WTC11 (cell line): ENCODE measurements around the gene SAMD5. TPM values are rescaled to one million over a fixed set of nuclear protein-coding genes. Genes with fewer than 3 reads are reported as not detected.

Source experiments
- ATAC-seq: fragments of 200-7000 bp; cut with Tn5 transposase; 2 replicates; pipeline ENCODE4 v1.10.0; 2021; ENCODE audit warnings: mild to moderate bottlenecking, moderate library complexity
- CTCF ChIA-PET: fragments of 300-600 bp; sonication (Branson Sonifier 250); formaldehyde crosslinking; loops from one replicate; lab custom pipeline; 2021; ENCODE audit warnings: antibody characterized with exemption; lab: Charles Lee
- POLR2A ChIA-PET: fragments of 350-600 bp; sonication (Branson Sonifier 250); formaldehyde crosslinking; loops from one replicate; lab custom pipeline; 2021; ENCODE audit warnings: antibody characterized with exemption; lab: Charles Lee
- DNase-seq: peaks from one replicate; pipeline ENCODE4 v3.0.0; 2021; ENCODE audit warnings: low spot score
- H3K27ac Mint-ChIP-seq: 2 replicates; pipeline ENCODE4 v1.8.0; 2021; ENCODE audit warnings: mixed read lengths
- H3K27me3 Mint-ChIP-seq: 2 replicates; pipeline ENCODE4 v1.8.0; 2021; ENCODE audit warnings: low read depth, mild to moderate bottlenecking, moderate library complexity, mixed read lengths
- H3K36me3 Mint-ChIP-seq: 2 replicates; pipeline ENCODE4 v1.8.0; 2021; ENCODE audit warnings: mixed read lengths
- H3K4me1 Mint-ChIP-seq: 2 replicates; pipeline ENCODE4 v1.8.0; 2022; ENCODE audit warnings: mixed read lengths
- H3K4me3 Mint-ChIP-seq: 2 replicates; pipeline ENCODE4 v1.8.0; 2021; ENCODE audit warnings: mild to moderate bottlenecking, moderate library complexity, mixed read lengths
- H3K9me3 Mint-ChIP-seq: 2 replicates; pipeline ENCODE4 v1.8.0; 2021; ENCODE audit warnings: mixed read lengths
- FOXJ3 ChIP-seq: sonication (generic); formaldehyde crosslinking; IDR thresholded peaks from 2 replicates; pipeline ENCODE4 v1.9.0; 2021; ENCODE audit warnings: missing genetic modification reagents, mild to moderate bottlenecking, borderline replicate concordance
- FOXP1 ChIP-seq: sonication (generic); formaldehyde crosslinking; IDR thresholded peaks from 2 replicates; pipeline ENCODE4 v1.8.0; 2022; ENCODE audit warnings: missing genetic modification reagents, mild to moderate bottlenecking, moderate library complexity, borderline replicate concordance
- KAT7 ChIP-seq: sonication (generic); formaldehyde crosslinking; IDR thresholded peaks from 2 replicates; pipeline ENCODE4 v1.8.1; 2023; ENCODE audit warnings: missing genetic modification reagents, mild to moderate bottlenecking, borderline replicate concordance
- TCF7 ChIP-seq: sonication (generic); formaldehyde crosslinking; IDR thresholded peaks from 2 replicates; pipeline ENCODE4 v1.8.0; 2022; ENCODE audit warnings: mild to moderate bottlenecking, low read depth, missing genetic modification reagents, moderate library complexity
- ZNF121 ChIP-seq: sonication (generic); formaldehyde crosslinking; IDR thresholded peaks from 2 replicates; pipeline ENCODE4 v1.8.0; 2023; ENCODE audit warnings: missing genetic modification reagents
- ZNF263 ChIP-seq: sonication (generic); formaldehyde crosslinking; IDR thresholded peaks from 2 replicates; pipeline ENCODE4 v1.8.1; 2022; ENCODE audit warnings: low read depth, mild to moderate bottlenecking, moderate library complexity, missing genetic modification reagents
- ZNF396 ChIP-seq: fragments of 250-450 bp; sonication (Bioruptor Pico); IDR thresholded peaks from 2 replicates; pipeline ENCODE4 v1.8.0; 2021; ENCODE audit warnings: mild to moderate bottlenecking, moderate library complexity, borderline replicate concordance
- total RNA-seq: library from RNA; stranded (reverse); gene quantifications from 3 replicates; pipeline ENCODE4 v1.2.3, GENCODE V29; 2021
- TF ChIP-seq, protein P1 (sequence below): sonication (generic); formaldehyde crosslinking; conservative IDR thresholded peaks from 2 replicates; pipeline ENCODE4 v1.8.1; 2022; ENCODE audit warnings: mild to moderate bottlenecking, missing genetic modification reagents
- TF ChIP-seq, protein P2 (sequence below): fragments of 250-450 bp; sonication (Bioruptor Pico); IDR thresholded peaks from 2 replicates; pipeline ENCODE4 v1.9.0; 2021; ENCODE audit warnings: mild to moderate bottlenecking
- TF ChIP-seq, protein P3 (sequence below): sonication (generic); formaldehyde crosslinking; IDR thresholded peaks from 2 replicates; pipeline ENCODE4 v1.8.1; 2023; ENCODE audit warnings: mild to moderate bottlenecking, missing genetic modification reagents
- TF ChIP-seq, protein P4 (sequence below): sonication (generic); formaldehyde crosslinking; IDR thresholded peaks from 2 replicates; pipeline ENCODE4 v1.8.0; 2022; ENCODE audit warnings: mild to moderate bottlenecking, missing genetic modification reagents
- TF ChIP-seq, protein P5 (sequence below): fragments of 200-600 bp; IDR thresholded peaks from 2 replicates; pipeline ENCODE4 v1.8.0; 2022; ENCODE audit warnings: antibody characterized with exemption

Gene SAMD5
- total RNA-seq, 1 experiment from 2014 or later: 0.39 TPM

DNA sequence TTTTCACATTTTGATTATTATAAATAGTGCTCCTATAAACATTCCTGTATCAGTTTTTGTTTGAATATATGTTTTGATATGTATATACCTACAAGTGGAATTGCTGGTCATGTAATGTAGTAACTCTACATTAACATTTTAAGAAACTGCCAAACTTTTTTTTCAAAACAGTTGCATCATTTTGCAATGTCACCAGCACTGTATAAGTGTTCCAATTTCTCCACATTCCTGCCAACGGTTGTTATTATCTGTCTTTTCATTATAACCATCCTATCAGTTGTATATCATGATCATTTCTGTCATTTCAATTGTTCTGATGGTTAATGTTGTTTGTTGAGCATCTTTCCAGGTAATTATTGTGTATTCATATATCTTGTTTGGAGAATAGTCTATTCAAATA lies 44.8 kb upstream of the SAMD5 start:
- Mint-ChIP-seq H3K36me3 (peaks cover 2% of the 10 kb centered on the region; the same call in 1 of the 2 replicates), H3K4me1 (peaks cover 16% of the 10 kb centered on the region), H3K27ac (no peak overlapping the region), H3K4me3 (no peak overlapping the region), H3K9me3 (peaks cover 10% of the 10 kb centered on the region), H3K27me3 (no peaks in the 10 kb centered on the region)
- POLR2A ChIA-PET: no interaction called here
- no peak for ATAC-seq
- no peak for DNase-seq
- CTCF ChIA-PET: no interaction called here
- TF ChIP-seq, protein P1, sequence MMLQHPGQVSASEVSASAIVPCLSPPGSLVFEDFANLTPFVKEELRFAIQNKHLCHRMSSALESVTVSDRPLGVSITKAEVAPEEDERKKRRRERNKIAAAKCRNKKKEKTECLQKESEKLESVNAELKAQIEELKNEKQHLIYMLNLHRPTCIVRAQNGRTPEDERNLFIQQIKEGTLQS (CRISPR knock-in tag): no peak
- TF ChIP-seq ZNF396 (CRISPR knock-in tag) (no peak), TCF7 (CRISPR knock-in tag) (no peak)

DNA sequence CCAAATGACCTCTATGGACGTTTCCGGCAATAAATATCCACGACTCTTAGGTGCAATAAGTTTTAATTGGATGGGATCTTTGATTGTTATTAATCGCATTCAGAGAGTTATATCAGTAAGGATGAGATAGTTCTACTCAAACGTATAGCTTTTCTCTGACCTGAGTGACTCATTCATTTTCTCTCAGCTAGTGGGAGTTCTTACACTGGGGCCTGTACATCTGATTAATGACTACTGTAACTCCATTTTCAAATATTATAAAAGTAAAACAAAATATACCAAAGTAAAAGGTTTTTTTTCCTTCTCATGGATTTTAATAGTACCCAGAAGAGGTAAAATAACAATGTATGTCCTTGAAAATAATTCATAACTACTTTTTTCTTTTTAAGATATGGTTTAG lies 41.1 kb upstream of the SAMD5 start:
- TF ChIP-seq ZNF263 (CRISPR knock-in tag): no peak
- TF ChIP-seq, all 79 proteins: peak for 0
- no peak overlapping the region for H3K4me3 Mint-ChIP-seq
- H3K9me3 Mint-ChIP-seq: peaks cover under 1% of the 10 kb centered on the region; the same call in 1 of the 2 replicates
- no peaks in the 10 kb centered on the region for H3K36me3 Mint-ChIP-seq
- ChIA-PET POLR2A (no interaction called here), CTCF (no interaction called here)
- no peaks in the 10 kb centered on the region for H3K27me3 Mint-ChIP-seq
- no peak overlapping the region for H3K27ac Mint-ChIP-seq
- no peak for ATAC-seq
- H3K4me1 Mint-ChIP-seq: peaks cover 5% of the 10 kb centered on the region
- no peak for DNase-seq

DNA sequence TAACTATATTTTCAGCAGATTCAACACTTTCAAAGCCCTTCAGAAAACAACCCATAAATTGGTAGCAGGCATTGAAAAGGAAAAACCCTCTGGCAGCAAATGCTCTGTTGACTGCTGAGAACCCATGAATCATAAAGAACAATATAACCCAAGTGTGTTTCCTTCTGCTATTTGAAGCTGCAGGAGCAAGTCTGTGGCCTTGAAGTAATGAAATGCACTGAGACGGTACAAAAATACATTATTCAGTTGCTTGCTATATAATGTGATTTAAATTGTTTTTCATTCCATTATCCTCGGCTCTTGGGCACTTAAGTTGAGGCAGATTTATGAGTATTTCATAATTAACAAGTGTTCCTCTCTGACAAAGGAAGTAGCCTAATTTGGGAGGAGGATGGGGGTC lies 40.6 kb upstream of the SAMD5 start:
- CTCF ChIA-PET: no interaction called here
- no peak overlapping the region for H3K27ac Mint-ChIP-seq
- no peak overlapping the region for H3K4me3 Mint-ChIP-seq
- peaks cover 5% of the 10 kb centered on the region for H3K9me3 Mint-ChIP-seq
- POLR2A ChIA-PET: no interaction called here
- no peaks in the 10 kb centered on the region for H3K27me3 Mint-ChIP-seq
- ATAC-seq: no peak
- no peak for DNase-seq
- H3K36me3 Mint-ChIP-seq: no peaks in the 10 kb centered on the region
- H3K4me1 Mint-ChIP-seq: peaks cover 5% of the 10 kb centered on the region
- TF ChIP-seq, protein P2, sequence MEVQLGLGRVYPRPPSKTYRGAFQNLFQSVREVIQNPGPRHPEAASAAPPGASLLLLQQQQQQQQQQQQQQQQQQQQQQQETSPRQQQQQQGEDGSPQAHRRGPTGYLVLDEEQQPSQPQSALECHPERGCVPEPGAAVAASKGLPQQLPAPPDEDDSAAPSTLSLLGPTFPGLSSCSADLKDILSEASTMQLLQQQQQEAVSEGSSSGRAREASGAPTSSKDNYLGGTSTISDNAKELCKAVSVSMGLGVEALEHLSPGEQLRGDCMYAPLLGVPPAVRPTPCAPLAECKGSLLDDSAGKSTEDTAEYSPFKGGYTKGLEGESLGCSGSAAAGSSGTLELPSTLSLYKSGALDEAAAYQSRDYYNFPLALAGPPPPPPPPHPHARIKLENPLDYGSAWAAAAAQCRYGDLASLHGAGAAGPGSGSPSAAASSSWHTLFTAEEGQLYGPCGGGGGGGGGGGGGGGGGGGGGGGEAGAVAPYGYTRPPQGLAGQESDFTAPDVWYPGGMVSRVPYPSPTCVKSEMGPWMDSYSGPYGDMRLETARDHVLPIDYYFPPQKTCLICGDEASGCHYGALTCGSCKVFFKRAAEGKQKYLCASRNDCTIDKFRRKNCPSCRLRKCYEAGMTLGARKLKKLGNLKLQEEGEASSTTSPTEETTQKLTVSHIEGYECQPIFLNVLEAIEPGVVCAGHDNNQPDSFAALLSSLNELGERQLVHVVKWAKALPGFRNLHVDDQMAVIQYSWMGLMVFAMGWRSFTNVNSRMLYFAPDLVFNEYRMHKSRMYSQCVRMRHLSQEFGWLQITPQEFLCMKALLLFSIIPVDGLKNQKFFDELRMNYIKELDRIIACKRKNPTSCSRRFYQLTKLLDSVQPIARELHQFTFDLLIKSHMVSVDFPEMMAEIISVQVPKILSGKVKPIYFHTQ (CRISPR knock-in tag): no peak
- no peak for TF ChIP-seq ZNF121 (CRISPR knock-in tag)
- TF ChIP-seq, protein P3, sequence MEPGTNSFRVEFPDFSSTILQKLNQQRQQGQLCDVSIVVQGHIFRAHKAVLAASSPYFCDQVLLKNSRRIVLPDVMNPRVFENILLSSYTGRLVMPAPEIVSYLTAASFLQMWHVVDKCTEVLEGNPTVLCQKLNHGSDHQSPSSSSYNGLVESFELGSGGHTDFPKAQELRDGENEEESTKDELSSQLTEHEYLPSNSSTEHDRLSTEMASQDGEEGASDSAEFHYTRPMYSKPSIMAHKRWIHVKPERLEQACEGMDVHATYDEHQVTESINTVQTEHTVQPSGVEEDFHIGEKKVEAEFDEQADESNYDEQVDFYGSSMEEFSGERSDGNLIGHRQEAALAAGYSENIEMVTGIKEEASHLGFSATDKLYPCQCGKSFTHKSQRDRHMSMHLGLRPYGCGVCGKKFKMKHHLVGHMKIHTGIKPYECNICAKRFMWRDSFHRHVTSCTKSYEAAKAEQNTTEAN (CRISPR knock-in tag): no peak
- TF ChIP-seq, protein P4, sequence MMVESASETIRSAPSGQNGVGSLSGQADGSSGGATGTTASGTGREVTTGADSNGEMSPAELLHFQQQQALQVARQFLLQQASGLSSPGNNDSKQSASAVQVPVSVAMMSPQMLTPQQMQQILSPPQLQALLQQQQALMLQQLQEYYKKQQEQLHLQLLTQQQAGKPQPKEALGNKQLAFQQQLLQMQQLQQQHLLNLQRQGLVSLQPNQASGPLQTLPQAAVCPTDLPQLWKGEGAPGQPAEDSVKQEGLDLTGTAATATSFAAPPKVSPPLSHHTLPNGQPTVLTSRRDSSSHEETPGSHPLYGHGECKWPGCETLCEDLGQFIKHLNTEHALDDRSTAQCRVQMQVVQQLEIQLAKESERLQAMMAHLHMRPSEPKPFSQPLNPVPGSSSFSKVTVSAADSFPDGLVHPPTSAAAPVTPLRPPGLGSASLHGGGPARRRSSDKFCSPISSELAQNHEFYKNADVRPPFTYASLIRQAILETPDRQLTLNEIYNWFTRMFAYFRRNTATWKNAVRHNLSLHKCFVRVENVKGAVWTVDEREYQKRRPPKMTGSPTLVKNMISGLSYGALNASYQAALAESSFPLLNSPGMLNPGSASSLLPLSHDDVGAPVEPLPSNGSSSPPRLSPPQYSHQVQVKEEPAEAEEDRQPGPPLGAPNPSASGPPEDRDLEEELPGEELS (CRISPR knock-in tag): no peak
- TF ChIP-seq FOXP1 (CRISPR knock-in tag): no peak
- TF ChIP-seq, protein P5, sequence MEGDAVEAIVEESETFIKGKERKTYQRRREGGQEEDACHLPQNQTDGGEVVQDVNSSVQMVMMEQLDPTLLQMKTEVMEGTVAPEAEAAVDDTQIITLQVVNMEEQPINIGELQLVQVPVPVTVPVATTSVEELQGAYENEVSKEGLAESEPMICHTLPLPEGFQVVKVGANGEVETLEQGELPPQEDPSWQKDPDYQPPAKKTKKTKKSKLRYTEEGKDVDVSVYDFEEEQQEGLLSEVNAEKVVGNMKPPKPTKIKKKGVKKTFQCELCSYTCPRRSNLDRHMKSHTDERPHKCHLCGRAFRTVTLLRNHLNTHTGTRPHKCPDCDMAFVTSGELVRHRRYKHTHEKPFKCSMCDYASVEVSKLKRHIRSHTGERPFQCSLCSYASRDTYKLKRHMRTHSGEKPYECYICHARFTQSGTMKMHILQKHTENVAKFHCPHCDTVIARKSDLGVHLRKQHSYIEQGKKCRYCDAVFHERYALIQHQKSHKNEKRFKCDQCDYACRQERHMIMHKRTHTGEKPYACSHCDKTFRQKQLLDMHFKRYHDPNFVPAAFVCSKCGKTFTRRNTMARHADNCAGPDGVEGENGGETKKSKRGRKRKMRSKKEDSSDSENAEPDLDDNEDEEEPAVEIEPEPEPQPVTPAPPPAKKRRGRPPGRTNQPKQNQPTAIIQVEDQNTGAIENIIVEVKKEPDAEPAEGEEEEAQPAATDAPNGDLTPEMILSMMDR: no peak
- no peak for TF ChIP-seq ZNF263 (CRISPR knock-in tag)
- TF ChIP-seq KAT7 (CRISPR knock-in tag): no peak
- TF ChIP-seq FOXJ3 (CRISPR knock-in tag): no peak
- TF ChIP-seq TCF7 (CRISPR knock-in tag): no peak
